HG03575 (cell line): ENCODE results near the gene HSPB9.

Experiments used
- ATAC-seq: cut with Tn5 transposase; IDR thresholded peaks from one replicate; pipeline ENCODE4 v1.9.1; 2021; ENCODE audit not compliant: unreplicated experiment, insufficient number of reproducible peaks, low FRiP score; ENCODE audit errors: extremely low read depth

Gene HSPB9

DNA sequence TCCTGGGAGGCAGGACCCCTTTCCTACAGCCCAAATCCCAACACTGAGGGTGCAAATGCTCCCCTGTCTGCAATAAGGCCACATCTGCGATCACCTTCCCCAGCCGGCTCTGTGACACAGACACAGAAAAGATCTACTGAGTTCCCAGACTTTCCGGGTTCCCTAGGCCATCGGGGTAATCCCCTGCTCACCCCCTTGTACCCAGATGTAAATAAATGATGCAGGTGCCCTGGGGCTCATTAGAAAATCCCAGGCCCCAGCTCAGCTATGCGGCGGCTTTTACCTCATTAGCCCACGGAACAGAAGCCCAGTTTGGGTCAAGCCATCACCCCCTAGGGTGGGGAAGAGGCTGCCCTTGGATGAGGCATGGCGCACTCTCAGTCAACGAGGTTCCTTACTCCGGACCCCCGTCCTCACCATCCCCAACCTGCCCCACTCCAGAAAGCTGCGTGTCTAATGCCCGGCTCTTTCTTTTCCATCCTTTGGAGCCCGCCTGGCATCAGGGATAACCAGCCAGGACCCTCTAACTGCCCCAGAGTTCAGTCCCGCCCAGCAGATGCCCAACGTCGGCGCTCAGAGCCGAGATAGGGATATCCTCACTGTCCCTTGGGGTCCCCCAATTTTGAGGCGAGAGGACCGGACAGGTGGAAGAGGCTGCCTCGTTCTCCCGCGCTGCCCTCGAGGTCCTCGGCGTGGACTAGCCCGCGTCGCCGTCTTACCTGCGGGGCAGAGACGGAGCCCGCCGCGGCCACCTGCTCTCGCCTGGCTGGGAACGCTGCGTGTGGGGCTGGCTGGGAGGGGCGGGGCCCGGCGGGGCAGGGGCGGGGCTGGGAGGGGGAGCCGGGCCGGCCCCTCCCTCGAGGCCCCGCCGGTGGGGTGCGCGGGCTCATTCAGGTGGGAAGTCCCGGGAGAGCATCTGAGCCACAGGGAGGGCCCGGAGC lies 24.6 kb upstream of the HSPB9 start, which contains the start of gene ZNF385C:
TSS of gene ZNF385C (minus strand) at position 783 of the 941 bp plus-strand sequence. CDS start 35,417 bp downstream, outside the sequence.
- no peak for ATAC-seq

DNA sequence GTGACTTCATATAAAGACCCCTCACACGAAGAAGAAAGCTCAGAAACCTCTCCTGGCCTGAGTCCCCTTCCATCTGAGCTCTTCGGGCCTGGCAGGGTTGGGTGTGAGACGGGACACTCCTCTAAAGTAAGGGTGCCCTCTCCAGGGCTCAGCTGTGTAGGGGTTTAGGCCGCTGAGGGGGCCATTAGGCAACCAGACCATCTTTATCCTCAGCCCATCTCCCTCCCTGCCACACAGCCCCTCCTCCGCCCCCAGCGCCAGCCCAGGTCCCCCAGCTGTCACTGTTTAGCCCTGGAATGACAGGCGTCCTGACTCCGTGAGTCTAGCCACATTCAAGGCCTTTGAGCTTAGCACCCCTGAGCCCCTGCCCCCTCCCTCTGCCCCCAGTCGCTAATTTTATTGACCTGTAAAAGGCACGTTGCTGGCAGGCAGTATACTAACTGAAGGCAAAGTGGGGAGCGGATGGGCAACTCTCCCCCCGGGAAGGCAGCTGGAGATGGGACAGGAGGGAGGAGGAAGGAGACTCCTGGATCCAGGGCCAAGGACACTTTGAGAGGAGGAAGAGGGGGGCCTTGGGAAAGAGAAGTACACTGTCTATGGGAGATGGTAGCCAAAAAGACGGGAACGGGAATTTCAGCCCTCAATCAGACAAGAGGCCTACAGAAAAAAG lies 23.7 kb upstream of the HSPB9 start:
- no peak for ATAC-seq

DNA sequence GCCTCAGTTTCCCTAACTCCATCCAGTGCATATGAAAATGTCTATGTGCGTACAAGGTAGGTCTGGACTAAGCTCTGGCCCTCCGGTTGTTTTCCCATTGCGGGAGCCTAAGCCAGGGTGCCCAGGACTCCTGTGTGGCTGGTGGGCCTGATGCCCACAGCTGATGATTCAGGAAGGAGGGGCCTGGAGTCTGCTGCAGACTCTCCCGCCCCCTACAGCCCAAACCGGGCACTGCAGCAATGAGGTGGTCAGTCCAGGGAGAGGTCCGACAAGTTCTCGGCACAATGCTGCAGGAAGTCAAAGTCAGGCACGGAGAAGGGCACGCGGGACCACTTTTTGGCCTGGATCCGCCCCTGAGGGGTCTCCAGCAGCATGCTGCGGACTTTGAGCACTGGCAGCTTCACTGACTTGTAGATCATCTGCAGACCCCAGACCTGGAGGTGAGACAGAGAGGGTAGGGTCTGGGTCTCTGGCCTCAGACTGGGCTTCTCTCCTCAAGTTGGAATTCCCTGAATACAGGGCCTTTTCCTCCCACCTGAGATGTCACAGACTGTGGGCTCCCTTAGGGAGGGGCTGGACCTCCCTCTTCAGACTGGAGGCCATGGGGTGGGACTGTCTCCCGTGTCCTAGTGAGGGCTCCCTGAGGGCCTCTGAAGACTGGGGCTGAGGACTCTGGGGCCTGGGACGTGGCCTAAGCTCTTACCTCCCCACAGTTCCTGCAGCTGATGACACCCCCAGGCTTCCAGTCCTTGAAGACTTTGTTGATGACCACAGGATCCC lies 20.9 kb upstream of the HSPB9 start:
- ATAC-seq, result no peak

DNA sequence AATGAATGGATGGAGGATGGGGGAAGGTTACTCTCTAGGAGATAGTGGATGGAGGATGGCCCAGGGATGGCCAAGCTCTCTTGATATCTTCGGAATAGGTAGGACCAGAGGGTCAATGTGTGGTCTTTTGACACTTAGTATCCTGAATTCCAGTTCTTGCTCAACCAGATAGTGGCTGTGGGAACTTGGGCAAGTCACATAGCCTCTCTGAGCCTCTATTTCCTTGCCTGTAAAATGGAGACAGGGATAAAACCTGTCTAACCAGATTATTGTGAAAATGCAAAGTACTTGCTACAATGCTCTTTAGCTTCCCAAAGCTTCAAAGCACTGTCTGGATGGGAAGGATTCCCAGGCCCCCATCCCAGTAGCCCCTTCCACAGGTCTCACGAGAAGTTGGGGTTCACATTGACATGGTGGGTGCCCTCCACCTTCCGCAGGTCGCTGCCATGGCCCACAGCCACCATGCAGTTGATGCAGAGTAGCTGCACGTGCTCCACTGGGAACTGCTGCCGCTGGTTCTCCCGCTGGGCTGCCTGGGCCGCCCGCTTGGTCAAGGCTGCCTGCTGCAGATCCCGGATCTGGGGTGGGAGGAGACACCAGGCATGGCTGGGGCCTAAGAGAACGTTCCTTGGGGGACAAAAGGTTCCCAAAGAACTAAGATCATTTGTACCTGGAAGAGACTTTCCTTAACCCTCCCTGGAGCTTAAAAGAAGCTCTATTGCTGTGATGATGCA lies 19.2 kb upstream of the HSPB9 start:
- no peak for ATAC-seq

DNA sequence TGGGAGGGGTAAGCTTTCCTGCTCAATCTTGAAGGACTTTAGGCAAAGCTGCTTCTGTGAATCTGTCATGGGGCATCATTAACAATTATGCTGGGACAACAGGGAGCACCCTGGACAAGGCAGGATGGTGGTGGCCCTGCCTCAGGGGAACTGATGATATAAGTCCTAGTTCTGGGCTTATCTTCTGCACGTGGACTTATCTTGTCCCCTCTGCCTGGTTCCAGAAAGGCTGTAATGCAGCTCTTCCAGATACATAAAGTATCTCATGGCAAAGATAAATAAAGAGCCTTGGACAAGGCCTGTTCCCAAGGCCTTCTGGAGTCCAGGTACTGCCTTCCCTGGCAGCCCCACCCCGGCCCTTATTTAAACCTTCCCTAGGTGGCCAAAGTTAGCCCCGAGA lies 18.3 kb upstream of the HSPB9 start:
- ATAC-seq, result no peak

DNA sequence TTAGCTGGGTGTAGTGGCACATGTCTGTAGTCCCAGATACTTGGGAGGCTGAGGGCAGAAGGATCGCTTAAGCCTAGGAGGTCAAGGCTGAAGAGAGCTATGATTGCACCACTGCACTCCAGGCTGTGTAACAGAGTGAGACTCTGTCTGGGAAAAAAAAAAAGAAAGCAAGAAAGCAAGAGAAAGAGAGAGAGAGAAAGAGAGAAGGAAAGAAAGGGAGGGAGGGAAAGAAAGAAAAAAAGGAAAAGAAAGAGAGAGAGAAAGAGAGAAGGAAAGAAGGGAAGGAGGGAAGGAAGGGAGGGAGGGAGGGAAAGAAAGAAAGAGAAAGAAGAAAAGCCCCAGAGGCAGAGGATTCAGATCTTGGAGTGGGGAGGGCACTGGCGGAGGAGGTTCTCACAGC lies 16.6 kb upstream of the HSPB9 start:
- ATAC-seq, result no peak

DNA sequence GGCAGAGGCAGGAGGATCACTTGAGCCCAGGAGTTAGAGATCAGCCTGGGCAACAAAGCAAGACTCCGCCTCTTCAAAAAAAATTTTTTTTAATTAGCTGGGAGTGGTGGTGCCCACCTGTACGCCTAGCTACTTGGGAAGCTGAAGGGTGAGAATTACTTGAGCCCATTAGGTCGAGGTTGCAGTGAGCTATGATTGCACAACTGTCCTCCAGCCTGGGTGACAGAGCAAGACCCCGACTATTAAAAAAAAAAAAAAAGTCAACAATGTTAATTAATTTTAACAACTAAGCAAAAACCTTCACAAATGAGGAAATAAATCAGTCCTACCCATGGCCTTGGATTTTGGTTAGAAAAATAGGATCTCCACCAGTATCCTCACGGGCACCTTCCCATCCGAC lies 15.5 kb upstream of the HSPB9 start:
- no peak for ATAC-seq

DNA sequence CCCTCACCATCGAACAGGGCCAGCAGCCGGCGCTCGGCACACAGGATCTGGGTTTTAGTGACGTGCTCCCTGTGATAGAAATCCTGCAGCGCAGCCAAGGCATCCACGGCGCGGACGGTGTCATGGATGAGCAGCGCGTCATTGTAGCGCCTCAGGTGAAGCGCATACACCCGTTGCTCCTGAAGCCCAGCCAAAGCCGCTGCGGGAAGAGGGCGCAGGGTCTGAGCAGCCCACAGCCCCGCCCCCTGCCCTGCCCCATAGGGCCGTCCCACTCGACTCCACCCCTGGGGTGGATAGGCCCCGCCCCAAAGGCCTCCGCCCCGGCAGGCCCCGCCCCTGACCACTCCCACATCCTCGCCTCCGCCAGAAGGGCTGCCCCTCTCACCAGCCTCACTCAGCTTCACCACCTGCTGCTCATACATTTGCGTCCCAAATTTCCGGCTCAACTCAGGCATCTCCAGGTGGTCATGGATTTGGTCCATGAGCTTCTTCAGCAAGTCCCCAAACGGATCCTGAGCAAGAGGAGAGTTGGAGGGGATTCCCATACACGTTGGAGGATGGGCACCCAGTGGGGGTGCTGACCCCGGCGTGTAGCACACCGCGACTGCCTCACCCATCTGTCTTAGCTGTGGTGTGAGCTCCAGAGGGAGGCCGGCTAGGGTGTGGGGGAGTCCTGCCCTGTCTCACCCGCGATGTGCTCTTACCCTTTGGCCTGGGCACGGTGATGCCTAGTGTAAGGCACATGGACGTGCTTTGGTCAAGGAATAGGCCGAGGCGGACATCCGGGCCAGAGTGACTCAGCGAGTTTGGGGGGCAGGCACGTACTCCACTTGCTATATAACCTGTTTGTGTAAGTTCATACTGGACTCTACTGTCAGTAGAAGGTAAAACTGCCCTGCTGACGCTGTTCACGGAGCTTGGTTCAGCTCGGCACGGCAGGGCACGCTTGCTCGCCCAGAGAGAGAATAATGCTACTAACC lies 14.7 kb upstream of the HSPB9 start:
- no peak for ATAC-seq

DNA sequence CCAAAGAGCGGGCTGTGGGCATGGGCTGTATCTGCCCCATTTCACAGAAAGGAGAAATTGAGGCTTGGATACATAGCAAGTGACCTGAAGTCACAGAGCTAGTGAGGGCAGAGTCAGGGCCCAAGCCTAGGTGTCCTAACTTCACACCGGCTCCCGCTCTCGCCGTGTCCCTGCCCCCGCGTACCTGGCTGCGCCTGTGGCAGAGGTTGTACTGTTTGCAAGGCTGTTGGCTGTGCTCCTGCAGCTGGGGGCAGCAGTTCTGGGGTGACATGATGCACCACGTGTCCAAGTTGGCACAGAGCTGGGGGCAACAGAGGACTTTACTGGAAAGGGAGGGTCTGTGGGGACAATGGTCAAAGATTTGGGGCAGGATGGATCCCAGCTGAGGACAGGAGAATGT lies 13.5 kb upstream of the HSPB9 start:
- ATAC-seq, result no peak

DNA sequence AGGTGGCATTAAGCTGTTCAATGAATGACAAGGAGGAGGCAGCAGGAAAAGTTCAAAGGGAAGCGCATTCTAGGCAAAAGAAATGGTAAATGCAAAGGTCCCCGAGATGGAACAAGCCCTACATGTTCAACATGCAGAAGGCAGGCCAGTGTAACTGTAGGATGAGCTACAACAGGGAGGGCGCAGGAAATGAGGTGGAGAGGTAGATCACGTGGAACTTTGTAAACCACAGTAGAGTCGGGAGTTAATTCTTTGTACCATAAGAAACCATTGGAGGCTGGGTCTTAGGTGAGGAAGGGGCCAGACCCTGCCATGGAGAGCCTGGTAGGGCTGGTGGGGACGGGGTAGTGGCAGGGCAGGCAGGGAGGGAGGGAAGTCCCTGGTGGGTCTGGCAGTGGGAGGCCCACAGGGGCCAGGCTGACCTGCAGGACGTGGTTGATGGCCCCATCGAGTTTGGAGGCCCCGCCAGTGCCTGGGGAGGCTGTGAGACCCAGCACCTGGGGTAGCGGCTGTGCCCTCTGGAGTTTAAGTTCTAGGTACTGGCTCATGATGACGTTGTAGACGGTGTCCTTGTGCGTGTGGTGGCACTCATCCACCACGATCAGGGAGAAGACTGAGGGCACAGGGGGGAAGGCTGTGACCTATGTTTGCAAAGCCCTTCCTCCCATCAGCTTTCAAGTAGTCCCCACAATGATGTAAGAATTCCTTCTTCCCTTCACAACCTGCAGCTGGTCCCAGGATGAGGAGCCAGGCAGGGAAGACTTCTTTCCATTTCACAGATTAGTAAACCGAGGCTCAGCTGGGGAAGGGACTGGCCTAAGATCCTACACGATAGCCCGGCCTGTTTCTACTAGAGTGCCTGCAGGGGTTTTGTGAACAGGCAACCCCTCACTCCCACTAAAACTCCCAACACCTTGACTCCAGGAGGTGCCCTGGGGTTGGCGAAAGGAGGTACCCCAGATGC lies 12.0 kb upstream of the HSPB9 start:
- no peak for ATAC-seq

DNA sequence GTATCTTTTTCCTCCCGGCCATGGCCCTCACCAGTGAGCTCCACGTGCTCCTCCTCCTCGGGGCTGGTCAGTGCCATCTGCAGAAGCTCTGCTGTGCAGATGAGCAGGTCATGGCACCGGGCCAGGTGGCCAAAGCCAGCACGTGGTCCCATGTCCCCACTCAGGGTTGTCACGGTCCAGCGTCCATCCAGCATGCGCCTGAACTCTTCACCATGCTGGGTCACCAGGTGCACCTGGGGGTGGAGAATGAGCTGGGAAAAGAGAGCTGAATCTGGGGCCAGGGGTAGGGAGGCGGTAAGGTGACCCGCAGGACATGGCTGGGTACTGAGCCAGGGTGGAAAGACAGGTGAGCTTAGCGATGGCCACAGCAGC lies 11.4 kb upstream of the HSPB9 start:
- no peak for ATAC-seq

DNA sequence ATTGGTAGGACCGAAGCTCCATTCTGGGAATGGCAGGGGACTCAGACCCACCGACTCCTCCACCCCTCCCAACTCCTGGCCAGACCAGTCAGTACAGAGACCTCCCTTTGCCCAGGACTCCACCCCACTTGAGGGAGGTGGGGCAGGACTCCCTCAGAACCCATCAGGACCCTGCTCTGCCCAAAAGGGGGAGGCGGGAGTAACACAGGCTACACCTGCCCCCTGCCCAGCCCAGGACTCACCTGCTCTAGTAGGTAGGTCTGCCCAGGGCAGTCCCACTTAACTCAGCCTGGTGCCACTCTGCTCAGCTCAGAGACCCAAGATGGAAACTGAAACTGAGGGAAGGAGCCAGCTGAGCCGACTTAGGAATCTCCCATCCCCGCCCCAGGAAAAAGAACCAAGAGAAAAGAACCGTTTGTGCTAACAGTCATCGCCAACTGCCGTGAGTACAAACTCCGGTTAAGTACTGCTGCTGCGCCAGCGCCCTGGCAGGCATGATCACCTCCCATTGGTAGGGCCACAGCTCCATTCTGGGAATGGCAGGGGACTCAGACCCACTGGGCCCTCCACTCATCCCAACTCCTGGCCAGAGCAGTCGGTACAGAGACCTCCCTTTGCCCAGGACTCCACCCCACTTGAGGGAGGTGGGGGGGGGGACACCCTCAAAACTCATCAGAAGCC lies 10.6 kb upstream of the HSPB9 start:
- ATAC-seq, result no peak

DNA sequence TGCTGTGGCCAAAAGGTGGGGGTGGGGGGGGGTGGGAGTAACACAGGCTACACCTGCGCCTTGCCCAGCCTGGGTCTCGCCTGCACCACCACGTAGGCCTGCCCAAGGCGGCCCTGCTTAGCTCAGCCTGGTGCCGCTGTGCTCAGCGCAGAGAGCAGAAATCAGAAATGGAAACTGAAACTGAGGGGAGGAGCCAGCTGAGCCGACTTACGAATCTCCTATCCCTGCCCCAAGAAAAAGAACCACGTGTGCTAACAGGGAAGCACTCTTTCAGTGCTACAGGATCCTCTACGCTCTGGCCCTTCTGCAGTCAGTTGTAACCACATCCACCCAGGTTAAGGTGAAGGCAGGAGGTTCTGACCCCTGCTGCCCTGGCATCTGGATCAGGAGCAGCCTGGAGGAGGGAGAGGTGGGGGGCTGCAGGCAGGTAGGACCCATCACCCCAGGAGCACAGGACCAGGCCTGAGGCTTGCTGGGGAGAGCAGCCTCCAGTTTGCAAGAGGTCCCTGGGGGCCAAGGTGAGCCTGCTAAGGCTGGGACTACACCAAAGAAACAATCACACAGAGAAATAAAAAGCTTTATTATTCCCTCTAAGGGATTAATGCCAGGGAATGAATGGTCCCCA lies 9.9 kb upstream of the HSPB9 start, which contains the start of gene DHX58:
TSS of gene DHX58 (minus strand) at position 163 of the 625 bp plus-strand sequence. CDS start 822 bp downstream, outside the sequence.
- no peak for ATAC-seq

DNA sequence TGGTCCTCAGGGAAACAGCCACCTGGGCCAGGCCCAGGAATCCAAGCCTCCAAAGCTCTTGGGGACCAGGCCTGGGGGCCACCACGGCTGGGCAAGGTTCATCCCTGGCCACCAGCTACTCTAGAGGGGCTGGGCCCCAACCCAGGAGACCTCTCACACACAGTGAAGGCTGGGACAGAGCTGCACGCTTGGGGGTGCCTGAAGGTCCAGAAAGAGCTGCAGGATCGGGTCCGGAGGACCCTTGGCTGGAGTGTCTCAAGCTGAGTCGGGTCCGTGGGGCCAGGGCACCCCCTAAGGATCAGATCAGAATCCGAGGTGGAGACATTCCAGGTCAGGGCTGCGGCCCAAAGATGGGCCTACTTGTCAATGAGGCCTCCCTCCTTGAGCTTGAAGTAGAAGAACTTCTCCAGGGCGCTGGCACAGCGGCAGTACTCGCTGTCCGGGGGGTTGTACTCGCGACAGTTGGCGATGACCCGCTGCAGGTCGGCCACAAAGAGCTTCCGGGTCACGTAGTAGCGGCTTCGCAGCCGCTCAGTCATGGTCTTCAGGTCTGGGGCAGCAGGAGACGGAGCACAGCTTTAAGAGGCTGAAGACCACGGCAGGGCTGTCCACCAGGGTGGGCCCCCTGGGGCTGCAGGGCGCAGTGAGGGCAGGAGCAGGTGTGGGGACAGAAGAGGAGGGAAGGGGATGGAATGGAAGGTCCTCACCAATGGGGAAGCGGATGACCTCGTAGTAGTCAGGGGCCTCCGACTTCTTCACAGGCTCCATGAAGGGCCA lies 9.1 kb upstream of the HSPB9 start:
- ATAC-seq, result no peak

DNA sequence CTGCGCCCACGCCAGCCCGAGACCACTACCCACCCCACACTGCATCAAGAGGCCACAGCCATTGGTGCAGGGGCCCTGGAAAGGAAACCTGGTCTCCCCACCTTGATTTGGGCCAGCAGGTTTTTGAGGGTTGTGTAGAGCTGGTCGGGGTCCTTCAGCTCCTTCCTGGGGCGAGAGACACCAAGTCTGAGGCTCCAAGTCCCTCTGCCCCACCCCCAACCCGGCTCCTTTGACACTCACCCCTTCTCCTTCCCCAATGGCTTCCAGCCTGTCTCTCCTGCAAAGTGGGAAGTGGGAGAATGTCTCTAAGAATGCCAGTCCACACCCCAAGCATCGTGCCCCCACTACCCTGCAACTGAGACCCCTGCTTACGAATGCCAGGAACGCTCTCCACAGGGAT lies 8.5 kb upstream of the HSPB9 start:
- ATAC-seq, result no peak
